NCI-H524 treated with DMSO at 0.1 percent for 48 hours (cell line): ENCODE measurements around the gene RECQL5.
"Not testable (repeated sequence)": the region's sequence is repeated elsewhere in the genome, so short reads cannot be mapped to it uniquely, and the experiment has no call there.

Experiments used
- DNase-seq: peaks from one replicate; lab custom pipeline; 2025; lab: John Stamatoyannopoulos, UW

RECQL5 gene

DNA sequence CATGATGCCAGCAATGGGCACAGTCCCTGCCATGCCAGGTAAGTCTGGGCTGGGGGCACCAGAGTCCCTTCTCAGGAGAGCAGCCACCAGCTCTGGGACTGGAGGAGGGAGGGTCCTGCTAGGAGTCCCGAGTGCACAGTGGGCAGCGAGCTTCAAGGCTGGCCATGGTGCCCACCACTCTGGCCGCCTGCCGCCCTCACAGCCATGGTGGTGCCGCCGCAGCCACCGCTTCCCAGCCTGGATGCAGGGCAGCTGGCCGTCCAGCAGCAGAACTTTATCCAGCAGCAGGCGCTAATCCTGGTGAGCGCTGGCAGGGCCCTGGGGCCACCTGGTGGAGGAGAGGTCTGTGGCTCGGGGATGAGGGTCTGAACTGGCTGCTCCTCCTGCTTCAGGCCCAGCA is 51.7 kb downstream of the RECQL5 start:
- no peak for DNase-seq

DNA sequence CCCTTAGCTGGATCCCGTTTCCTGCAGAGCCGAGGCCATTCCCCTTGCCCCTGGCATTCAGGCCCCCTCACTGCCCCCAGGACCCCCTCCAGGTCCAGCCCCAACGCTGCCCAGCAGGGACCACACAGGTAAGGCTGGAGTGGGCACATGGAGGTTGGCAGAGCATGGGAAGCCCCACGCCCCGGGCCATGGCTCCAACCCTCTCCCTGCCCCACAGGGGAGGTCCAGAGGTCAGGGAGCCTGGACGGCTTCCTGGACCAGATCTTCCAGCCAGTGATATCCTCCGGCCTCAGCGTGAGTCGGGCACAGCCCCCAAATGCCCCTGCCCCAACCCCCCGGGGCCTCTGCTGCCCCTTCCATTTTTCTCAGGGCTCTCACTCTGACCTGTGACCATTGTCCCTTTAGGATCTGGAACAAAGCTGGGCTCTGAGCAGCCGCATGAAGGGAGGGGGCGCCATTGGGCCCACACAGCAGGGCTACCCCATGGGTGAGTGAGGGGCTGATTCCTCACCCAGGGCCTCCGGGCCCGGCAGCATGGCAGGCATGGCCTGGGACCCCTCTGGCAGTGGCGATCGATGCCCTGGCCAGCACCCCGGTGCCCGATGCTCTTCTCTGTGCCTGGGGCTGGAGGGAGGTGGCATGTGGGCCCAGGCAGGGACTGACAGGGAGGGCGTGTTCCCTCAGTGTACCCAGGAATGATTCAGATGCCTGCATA is 52.2 kb downstream of the RECQL5 start:
- DNase-seq, result no peak

DNA sequence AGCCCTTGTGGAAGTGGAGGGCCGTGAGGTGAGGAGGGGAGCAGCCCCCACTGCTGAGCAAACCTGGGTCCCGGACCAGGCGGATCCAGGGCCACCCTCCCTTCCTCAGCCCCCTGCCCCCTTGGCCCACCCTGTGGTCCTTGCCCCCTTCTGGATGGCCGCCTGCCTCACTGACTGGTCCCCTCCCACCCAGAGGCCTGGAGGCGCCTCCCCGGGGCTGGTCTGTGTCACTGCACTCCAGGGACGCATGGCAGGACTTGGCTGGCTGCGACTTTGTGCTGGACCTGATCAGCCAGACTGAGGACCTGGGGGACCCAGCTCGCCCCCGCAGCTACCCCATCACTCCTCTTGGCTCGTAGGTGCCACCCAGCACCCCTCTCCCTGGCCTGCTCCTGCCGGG is 52.9 kb downstream of the RECQL5 start:
- no peak for DNase-seq

DNA sequence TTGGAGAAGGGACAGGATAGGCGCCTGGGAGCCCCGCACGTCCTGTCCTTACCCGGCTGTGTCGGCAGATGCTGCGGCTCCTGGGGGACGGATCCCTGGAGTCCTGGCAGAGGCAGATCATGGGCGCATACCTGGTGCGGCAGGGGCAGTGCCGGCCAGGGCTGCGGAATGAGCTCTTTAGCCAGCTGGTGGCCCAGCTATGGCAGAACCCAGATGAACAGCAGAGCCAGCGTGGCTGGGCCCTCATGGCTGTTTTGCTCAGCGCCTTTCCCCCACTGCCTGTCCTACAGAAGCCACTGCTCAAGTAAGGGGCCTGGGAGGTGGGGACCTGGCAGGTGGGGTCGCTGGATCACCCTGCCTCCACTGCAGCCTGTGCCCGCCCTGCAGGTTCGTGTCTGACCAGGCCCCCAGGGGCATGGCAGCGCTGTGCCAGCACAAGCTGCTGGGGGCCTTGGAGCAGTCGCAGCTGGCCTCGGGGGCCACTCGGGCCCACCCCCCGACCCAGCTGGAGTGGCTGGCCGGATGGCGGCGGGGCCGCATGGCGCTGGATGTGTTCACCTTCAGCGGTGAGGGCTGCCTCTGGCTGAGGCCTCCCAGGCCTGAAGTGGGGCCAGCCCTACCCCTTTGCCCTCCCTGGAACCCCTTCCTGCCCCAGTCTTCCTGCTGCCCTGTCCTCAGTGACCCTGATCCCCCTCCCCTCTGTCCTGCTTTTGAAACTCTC is 53.9 kb downstream of the RECQL5 start:
- no peak for DNase-seq

DNA sequence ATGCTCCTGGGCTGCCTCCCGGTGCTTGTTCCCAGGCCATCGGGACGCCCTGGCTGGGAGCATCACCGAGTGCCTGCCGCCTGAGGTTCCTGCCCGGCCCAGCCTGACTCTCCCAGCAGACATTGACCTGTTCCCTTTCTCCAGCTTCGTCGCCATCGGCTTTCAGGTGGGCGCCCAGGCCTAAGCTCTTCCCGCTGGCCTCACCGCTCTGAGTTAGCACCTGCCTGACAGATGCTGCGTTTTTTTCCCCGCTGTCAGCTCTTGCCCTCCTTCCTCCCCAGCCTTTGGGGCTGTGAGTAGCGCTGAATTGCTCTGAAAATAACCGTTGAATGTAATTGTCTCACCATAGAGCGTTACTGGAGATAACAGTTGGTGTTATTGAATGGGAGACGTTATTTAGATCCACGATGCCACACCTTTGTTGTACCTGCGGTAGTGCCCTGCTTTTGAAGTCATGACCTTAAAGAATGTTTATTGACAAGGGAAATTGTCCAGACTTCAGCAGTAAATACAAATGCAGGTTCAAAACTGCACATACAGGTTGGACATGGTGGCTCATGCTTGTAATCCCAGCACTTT is 55.0 kb downstream of the RECQL5 start:
- no peak for DNase-seq

DNA sequence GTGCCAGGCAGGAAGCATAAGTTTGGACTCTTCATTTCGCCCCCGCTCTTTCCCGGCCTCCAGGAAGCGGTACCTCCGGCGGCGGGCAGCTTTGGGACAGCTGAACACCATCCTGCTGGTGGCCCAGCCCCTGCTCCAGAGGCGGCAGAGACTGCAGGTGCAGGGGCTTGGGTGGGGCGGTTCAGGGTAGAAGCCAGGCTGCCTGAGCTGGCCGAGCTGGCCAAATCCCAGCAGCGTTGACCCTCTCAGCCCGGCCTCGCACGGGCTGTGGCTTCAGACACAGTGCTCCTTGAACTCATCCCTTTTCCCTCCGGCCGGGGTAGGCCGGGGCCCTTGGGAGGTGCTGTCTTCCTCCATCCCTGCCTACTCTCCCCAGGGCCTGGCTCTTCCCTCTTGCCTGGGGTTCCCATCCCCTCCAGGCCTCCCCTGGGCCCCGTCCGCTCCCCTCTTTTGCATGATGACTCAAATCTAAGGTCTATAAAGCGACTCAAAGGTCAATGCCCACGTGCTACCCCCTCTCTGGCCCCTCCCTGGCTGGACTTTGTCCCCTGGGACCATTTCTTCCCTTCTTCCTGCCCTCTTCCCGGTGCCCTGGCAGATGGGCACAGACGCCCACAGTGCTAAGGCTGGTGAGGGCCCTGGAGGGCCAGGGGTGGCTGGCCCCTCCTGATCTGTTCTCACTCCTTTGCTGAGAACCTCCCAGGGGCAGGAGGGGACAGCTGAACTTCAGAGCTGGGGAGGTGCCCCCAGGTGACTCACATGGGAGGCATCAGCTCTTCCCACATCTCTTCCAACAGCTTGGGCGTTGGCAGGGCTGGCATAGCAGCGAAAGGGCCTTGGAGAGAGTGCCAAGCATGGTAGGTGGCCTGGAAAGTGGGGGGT is 56.6 kb downstream of the RECQL5 start:
- DNase-seq, result no peak

DNA sequence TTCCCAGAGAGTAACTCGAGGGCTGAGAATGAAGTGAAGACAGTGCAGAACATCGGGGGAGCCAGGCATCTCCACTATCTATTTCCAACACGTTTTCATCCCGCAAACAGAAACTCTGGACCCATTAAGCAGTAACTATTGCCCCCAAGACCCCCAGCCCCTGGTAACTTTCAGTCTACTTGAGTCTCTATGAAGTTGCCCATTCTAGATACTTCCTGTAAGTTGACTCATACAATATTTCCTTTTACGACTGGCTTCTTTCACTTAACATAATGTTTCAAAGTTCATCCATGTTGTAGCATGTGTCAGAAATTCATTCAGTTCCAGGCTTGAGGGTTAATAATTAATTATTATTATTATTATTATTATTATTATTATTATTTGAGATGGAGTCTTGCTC is 59.9 kb downstream of the RECQL5 start:
- DNase-seq, result no peak

DNA sequence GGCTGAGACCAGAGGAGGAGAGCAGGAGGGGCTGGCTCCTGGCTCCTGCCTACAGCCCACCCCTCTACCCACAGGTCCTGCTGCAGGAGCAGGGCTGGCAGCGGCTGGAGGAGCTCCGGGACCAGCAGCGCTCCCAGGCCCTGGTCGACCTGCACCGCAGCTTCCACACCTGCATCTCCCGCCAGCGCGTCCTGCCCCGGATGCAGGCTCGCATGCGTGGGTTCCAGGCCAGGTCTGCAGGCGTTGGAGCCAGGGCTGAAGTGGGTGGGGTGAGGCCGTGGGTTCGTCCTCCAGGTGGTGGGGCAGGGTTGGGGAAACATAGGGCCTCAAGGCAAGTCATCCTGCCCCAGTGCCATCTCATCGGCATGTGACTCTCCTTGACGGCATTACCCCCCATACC is 61.2 kb downstream of the RECQL5 start:
- DNase-seq, result no peak

DNA sequence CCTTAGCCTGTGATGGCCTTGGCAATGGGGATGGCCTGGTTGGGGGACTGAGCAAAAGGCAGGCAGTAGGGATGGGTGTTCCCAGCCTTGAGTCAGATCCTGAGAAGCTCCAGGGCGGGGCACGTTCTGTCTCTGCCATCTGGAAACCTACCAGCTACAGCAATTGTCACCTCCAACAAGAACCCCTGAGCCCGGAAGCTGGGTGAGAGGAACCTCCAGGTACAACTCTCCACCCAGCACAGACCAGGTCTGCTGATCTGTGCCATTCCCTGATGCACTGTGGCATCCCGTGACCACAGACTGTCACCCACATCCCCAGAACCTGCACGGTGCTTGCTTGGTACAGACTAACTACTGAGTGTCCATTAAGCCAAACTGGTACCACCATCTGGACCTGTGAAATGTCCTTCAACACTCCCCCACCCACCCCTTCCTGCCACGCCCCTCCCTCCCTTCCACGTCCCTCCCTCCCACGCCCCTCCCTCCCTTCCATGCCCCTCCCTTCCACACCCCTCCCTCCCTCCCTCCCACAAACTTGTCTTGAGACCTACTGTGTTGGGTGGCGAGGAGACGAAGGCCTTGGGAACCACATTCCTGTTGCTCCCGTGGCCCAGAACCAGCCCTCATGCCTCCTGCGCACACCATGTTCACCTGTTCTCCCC is 62.8 kb downstream of the RECQL5 start:
- DNase-seq, result no peak

DNA sequence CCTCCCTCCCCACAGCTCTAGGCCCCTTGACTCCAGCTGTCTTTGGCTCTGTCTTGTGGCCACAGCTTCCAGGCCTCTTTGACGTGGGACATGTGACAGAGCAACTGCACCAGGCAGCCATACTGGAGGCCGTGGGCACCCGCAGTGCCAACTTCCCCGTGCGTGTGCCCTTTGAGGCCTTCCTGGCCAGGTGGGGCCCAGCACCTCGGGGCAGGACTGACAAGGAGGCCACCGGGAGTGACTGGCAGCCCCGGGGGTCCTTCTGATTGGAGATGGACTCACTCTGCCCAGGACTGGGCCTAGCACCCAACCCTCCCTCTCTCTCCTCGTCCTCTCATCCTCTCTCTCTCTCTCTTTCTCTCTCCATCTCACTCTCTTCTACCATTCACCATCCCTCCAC is 63.8 kb downstream of the RECQL5 start:
- no peak for DNase-seq

GRCh38 chr17:75602644-75603043 is 64.3 kb downstream of the RECQL5 start:
- no peak for DNase-seq

DNA sequence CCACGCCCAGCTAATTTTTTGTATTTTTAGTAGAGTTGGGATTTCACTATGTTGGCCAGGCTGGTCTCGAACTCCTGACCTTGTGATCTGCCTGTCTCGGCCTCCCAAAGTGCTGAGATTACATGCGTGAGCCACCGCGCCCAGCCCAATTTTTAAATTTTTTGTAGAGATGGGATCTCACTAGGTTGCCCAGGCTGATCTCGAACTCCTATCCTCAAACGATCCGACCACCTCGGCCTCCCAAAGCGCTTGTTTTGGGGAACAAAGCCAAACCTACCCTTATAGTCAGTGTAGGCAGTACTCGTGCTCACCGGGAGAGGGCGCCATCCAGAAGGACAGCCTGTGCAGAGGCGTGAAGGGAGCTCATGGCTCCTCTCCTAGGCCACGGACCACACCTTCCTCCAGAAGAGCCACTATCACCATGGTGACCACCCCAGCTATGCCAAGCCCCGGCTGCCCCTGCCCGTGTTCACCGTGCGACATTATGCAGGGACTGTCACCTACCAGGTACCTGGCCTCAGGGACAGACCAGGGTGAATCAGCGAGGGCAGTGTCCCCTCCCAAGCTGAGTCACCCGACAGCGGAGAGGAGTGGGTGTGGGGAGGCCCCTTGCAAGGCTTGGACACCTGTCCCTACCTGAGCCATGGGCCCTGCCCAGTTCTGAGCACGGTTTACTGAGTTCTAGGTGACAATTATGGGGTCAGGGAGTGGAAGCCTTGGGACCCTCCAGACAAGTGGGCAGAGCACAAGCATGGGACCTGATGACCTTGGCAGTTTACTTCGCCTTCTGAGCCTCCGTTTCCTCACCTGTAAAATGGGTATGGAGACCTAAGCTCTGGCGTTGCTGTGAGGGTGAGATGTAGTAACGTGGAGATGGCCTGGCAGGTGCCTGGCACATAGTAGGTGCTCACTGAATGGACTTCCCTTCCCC is 65.6 kb downstream of the RECQL5 start:
- no peak for DNase-seq

DNA sequence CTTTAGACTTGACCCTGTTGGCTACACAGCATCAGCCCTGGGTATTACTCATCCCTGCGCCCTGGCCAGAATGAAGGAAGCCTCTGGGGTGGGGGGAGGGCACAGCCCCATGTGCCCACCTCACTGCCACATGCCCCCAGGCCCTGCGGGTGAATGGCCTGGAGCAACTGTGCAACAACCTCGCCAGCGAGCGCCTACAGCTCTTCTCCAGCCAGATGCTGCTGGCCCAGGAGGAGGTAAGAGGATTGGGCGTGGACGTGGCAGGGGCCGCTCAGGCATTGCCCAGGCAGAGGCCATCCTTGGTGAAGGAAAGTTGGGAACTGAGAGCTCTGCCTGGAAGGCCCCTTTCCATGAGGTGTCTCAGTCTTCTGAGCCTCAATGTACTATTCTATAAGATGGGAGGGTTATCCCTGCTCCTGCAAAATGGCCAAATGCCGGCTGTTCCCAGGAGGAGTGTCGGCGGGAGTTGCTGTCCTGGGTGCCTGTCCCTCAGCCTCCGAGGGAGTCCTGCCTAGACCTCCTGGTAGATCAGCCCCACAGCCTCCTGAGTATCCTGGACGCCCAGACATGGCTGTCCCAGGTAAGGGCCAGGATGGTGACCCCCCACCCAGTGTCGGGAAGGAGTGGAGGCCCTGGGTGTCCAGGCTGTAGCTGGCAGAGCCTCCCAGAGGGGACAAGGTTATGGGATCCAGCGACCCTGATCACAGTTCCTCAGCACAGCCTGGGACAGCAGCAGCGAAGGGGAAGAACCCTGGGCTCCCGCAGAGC is 70.5 kb downstream of the RECQL5 start:
- DNase-seq, result no peak

- no peak for DNase-seq
Measured at GRCh38 chr17:75595920-75596313, 71.0 kb downstream of the RECQL5 start.

- no peak for DNase-seq
Measured at GRCh38 chr17:75595284-75595919, 71.6 kb downstream of the RECQL5 start.

DNA sequence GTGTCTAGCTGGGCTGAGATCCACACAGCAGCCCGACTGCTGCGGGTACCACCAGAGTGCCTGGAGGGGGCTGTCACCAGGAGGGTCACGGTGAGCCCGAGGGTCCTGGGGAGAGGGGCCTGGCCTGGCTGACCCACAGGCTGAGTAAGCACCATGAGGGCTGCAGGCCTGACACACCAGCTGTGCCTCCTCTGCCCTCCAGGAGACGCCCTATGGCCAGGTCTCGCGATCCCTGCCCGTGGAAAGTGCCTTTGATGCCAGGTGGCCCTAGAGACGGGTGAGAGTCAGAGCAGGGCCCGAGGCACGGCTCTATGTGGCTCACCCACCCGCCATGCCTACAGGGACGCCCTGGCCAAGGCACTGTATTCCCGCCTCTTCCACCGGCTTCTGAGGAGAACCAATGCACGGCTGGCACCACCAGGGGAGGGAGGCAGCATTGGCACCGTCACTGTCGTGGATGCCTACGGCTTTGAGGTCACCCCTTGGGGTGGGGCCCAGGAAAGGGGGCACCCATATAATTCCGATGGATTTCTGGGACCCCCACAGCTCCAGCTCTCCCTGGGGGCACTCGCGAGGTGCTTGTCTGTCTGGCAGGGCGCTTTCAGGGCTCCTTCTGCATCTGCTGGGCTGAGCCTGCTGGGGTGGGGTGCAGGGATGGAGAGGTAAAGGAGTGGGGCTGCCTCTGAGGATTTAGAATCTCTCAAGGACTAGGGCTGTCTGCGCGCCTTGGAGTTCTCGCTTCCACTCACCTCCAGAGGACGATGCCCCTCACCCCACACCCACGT is 72.3 kb downstream of the RECQL5 start:
- DNase-seq, result no peak

DNA sequence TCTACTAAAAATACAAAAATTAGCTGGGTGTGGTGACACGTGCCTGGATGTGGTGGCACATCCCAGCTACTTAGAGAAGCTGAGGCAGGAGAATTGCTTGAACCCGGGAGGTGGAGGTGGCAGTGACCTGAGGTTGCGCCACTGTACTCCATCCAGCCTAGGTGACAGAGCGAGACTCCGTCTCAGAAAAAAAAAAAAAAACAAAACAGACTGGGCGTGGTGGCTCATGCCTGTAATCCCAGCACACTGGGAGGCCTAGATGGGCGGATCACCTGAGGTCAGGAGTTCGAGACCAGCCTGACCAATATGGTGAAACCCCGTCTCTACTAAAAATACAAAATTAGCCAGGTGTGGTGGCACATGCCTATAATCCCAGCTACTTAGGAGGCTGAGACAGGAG is 73.5 kb downstream of the RECQL5 start:
- not testable (repeated sequence) for DNase-seq

- DNase-seq, result no peak
Measured at GRCh38 chr17:75592348-75593020, 74.5 kb downstream of the RECQL5 start.
